ENCODE measurements around the gene NR2C2. TPM values are rescaled to one million over a fixed set of nuclear protein-coding genes. Genes with fewer than 3 reads are reported as not detected.

Gene NR2C2
- total RNA-seq = 16.2 and 22.9 TPM in 2 replicates

DNA sequence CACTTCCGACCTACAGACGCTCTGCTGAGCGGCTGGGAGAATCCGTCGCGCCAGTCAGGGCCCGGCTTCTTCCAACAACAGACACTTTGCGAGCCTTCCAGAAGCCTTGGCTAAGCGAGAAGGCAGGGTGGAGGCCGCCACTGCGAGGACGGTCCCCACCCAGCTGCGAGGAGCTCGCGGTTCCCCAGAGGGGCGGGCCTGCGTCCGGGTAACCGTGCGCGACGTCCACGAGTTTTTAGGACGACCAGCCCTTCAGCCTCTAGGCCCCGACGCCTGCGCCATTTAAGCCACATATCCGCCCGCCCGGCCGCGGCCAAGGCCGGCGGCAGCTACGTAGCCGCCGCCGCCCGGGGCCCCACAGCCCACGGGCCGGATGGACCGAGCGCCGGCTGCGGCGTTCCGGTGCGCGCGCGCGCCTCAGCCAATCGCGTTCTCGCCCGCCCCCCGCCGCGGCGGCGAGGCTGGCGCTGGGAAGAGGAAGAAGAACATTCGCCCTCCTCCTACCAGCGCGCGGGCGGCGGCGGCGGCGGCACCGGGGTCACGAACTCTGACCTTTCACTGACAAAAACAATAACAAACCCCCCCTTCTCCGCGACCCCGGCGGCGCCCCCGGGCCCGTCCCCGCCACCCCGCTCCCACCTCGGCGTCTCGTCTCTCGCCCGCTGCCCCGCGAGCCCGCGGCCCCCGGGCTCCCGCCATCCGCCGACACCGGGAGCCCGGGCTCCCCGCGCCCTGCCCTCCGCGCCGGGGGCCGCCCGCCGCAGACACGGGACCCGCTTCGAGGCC lies at the start of gene NR2C2:
TSS of gene NR2C2 (plus strand) at position 484 of the 786 bp plus-strand sequence. CDS start 56,332 bp downstream, outside the sequence.

DNA sequence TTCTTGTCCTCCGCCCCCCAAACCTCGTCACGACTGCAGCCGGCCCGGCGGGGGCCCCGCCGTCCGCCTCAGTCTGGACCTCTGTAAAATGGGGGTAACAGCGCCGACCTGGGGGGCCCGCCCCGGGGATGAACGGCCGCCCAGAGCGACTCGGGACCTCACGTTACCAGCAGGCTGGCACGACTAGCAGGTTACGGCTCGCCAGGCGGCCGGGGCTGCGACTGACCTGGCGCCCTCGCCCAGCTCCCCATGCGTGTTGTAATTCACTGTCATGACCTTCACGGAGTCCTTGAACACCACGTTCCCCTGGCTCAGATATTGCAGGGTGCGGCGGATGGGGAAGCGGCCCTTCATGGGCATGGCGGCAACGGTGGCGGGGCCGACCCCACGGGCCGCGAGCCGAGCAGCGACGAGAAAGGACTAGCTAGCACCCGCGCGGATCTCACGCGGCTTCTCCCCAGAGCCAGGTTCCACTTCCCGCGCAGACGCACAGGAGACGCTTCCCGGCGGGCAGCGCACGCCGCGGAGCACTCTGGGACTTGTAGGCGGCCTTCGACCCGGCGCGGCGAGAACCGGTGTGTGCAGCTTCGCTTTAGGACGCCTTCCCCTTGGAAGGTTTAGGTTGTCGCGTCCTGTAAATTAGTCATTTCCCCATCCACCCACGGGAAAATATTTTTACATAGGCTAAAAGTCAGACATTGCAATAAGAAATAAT lies 117.6 kb downstream of the NR2C2 start, which contains the start of gene MRPS25:
TSS of gene MRPS25 (minus strand) at position 481 of the 715 bp plus-strand sequence. CDS start at position 360, 121 bp downstream.

Other genes starting within 250 kb of the NR2C2 start
- gene FGD5, start 128.6 kb upstream of the NR2C2 start, total RNA-seq = 54.0 and 58.8 TPM in 2 replicates
- gene MRPS25, start 117.7 kb downstream of the NR2C2 start, total RNA-seq = 21.8 and 52.1 TPM in 2 replicates
- 20.1 and 25.5 TPM in 2 replicates for gene RBSN, start 151.6 kb downstream of the NR2C2 start, total RNA-seq

Measured in epithelial cell of umbilical artery (primary cell).